Measurements from ENCODE around the gene MAP7D1. TPM values are rescaled to one million over a fixed set of nuclear protein-coding genes. Genes with fewer than 3 reads are reported as not detected.

The MAP7D1 gene
- total and polyA plus RNA-seq, 10 of the 15 experiments (the other 5 are each of a cell fraction or from before 2014, with no cell fraction given), result 4.4 to 97.6 (median 24.2) TPM

DNA sequence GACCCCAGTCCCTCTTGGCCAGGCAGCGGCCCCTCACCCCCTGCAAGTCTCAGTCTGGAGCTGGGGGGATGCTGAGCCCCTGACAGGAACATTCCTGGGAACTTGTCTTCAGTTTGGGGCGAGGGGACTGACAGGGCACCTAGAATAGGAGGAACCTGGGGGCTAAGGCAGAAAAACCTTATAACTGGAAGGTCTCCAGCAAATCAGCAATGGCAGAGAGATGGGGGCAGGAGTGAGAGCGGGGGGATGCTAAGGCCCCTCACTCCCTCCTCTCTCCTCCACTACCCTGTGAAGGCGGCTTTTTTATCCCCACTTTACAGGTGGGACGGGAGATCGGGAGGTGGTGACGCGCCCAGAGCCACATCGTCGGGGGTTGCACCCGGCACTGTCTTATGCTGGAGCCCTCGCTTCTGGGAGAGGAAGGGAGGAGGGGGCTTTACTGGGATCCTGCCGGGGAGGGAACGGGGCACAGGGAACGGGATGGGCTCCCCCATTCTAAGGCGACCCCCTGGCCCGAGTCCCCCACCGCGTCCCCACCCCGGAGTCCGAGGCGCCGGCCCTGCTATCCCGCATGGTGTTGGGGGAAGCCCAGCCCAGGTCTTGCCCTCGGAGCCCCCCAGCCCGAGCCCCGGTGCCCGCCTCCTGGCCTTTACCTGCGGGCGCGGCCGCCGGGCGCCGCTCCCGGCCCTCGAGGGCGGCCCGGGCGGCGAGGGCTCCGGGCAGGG lies 31.4 kb upstream of the MAP7D1 start:
- CTCF ChIA-PET, result no interaction called here
- no peak overlapping the region for H3K27ac ChIP-seq (ENCODE audit: control insufficient read depth, insufficient read depth)
- peaks cover 11% of the 10 kb centered on the region for H3K4me1 ChIP-seq (ENCODE audit: control insufficient read depth, insufficient read depth, low read length)
- H3K36me3 ChIP-seq (ENCODE audit: control insufficient read depth in 2 of 2, insufficient read depth in 2 of 2, low read length in 1 of 2), result no peaks in the 10 kb centered on the region
- POLR2A ChIA-PET, result no interaction called here
- DNase-seq (ENCODE audit: low read depth, low spot score) (no peak), ATAC-seq (no peak), FAIRE-seq (no peak)
- intact Hi-C loops (cut with micrococcal nuclease; ENCODE audit: unreplicated experiment) (no loop called here), in situ Hi-C loops (cut with MboI) (no loop called here)
- BruUV-seq (replicated peaks), result no TSS peak
- WGBS (ENCODE audit: insufficient coverage, insufficient replicate concordance, low lambda C conversion rate, missing lambda C conversion rate), result 73% methylated on average over 25 of the region's 42 CpGs
- no peak overlapping the region for H3K9ac ChIP-seq (ENCODE audit: control insufficient read depth, insufficient read depth, low read length)
- no peak overlapping the region for H3K4me3 ChIP-seq
- H3K9me3 ChIP-seq (replicated peaks; ENCODE audit: control insufficient read depth, insufficient read depth, low read length), result no peaks in the 10 kb centered on the region
- no peak overlapping the region for H2AFZ ChIP-seq (ENCODE audit: control insufficient read depth, low read depth, low read length)
- H4K20me1 ChIP-seq (ENCODE audit: control insufficient read depth, insufficient read depth), result no peaks in the 10 kb centered on the region; the same call in 1 of the 2 replicates
- SMC1A ChIA-PET (ENCODE audit: uncharacterized antibody, unreplicated experiment), result no interaction called here
- no peak overlapping the region for H3K4me2 ChIP-seq (ENCODE audit: control insufficient read depth, insufficient read depth)
- H3K27me3 ChIP-seq (replicated peaks in 1 of 2; ENCODE audit: control insufficient read depth in 2 of 2, insufficient read depth in 2 of 2, low read length in 1 of 2), result peaks cover 4 to 11% of the 10 kb centered on the region in 2 experiments; a peak in 3 of 4 replicates
- TF ChIP-seq CTCF (IDR thresholded peaks at IDR 0.05 in 2 of 3, conservative IDR thresholded peaks at IDR 0.05 in 1 of 3; ENCODE audit: control insufficient read depth in 2 of 3, extremely low read depth in 1 of 3, insufficient read depth in 1 of 3, low read depth in 3 of 3, low read length in 3 of 3) (no peak), STAT1 (conservative IDR thresholded peaks at IDR 0.05) (no peak), HDAC2 (IDR thresholded peaks at IDR 0.05) (no peak), SMAD1 (IDR thresholded peaks at IDR 0.05; ENCODE audit: low read depth, partially characterized antibody) (no peak), HCFC1 (IDR thresholded peaks at IDR 0.05; ENCODE audit: low read length) (no peak), RELB (IDR thresholded peaks at IDR 0.05; ENCODE audit: low read depth) (no peak)
- TF ChIP-seq, protein P1, sequence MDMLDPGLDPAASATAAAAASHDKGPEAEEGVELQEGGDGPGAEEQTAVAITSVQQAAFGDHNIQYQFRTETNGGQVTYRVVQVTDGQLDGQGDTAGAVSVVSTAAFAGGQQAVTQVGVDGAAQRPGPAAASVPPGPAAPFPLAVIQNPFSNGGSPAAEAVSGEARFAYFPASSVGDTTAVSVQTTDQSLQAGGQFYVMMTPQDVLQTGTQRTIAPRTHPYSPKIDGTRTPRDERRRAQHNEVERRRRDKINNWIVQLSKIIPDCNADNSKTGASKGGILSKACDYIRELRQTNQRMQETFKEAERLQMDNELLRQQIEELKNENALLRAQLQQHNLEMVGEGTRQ (IDR thresholded peaks at IDR 0.05; ENCODE audit: borderline replicate concordance, low read depth, low read length), result no peak
- no peaks in the 10 kb centered on the region for H3K79me2 ChIP-seq (ENCODE audit: control insufficient read depth, insufficient read depth, low read length)
- RAD21 ChIA-PET (ENCODE audit: unreplicated experiment), result no interaction called here
